GM21447 (cell line): ENCODE measurements around the gene TIMM17B.

Experiments
- ATAC-seq: cut with Tn5 transposase; IDR thresholded peaks from one replicate; pipeline ENCODE4 v1.9.1; 2021; ENCODE audit not compliant: unreplicated experiment

Gene TIMM17B

GRCh38 chrX:48897625-48898306 lies at the start of gene TIMM17B, which contains the start of gene PQBP1:
TIMM17B (minus strand) TSS chrX:48897768; CDS start chrX:48897749, 19 bp downstream.
PQBP1 (plus strand) TSS chrX:48897930; CDS start chrX:48898510, 580 bp downstream.
- ATAC-seq = peak; percentile 84

- no peak for ATAC-seq
Observed at GRCh38 chrX:48945517-48946348, 48.2 kb upstream of the TIMM17B start.

- no peak for ATAC-seq
Observed at GRCh38 chrX:48942895-48943294, 45.3 kb upstream of the TIMM17B start.

- ATAC-seq = no peak
Observed at GRCh38 chrX:48940404-48940955, 42.9 kb upstream of the TIMM17B start.

GRCh38 chrX:48939524-48940228 lies 42.1 kb upstream of the TIMM17B start:
- no peak for ATAC-seq

GRCh38 chrX:48938721-48939425 lies 41.3 kb upstream of the TIMM17B start:
- peak; percentile 43 for ATAC-seq

GRCh38 chrX:48937054-48937907 lies 39.7 kb upstream of the TIMM17B start:
- ATAC-seq = peak; percentile 58

GRCh38 chrX:48936429-48937053 lies 39.0 kb upstream of the TIMM17B start:
- peak; percentile 2 for ATAC-seq

- ATAC-seq = no peak
Observed at GRCh38 chrX:48935301-48935670, 37.7 kb upstream of the TIMM17B start.

- no peak for ATAC-seq
Observed at GRCh38 chrX:48934581-48935300, 37.2 kb upstream of the TIMM17B start.

- no peak for ATAC-seq
Observed at GRCh38 chrX:48933757-48934156, 36.2 kb upstream of the TIMM17B start.

- ATAC-seq = no peak
Observed at GRCh38 chrX:48927736-48928382, 30.3 kb upstream of the TIMM17B start.

- no peak for ATAC-seq
Observed at GRCh38 chrX:48927123-48927522, 29.6 kb upstream of the TIMM17B start.

- no peak for ATAC-seq
Observed at GRCh38 chrX:48924270-48924669, 26.7 kb upstream of the TIMM17B start.

- no peak for ATAC-seq
Observed at GRCh38 chrX:48923771-48924170, 26.2 kb upstream of the TIMM17B start.

- no peak for ATAC-seq
Observed at GRCh38 chrX:48920718-48921104, 23.1 kb upstream of the TIMM17B start.

- ATAC-seq = no peak
Observed at GRCh38 chrX:48919947-48920717, 22.6 kb upstream of the TIMM17B start.
